K562 (cell line): ENCODE results near the gene TMEM167B. TPM values are rescaled to one million over a fixed set of nuclear protein-coding genes. Genes with fewer than 3 reads are reported as not detected.

Experiments
- ARID3B ChIP-seq: fragments of 250-450 bp; sonication (Bioruptor Pico); IDR thresholded peaks from 2 replicates; pipeline ENCODE4 v1.4.0; 2020; ENCODE audit warnings: borderline replicate concordance
- BHLHE40 ChIP-seq: IDR thresholded peaks from 2 replicates; pipeline ENCODE4 v1.6.1; 2011; ENCODE audit warnings: low read length, improper control_type of control experiment
- CREB3L1 ChIP-seq: fragments of 450-650 bp; IDR thresholded peaks from 2 replicates; pipeline ENCODE4 v1.6.1; 2014; ENCODE audit warnings: low read depth, mild to moderate bottlenecking, moderate library complexity, borderline replicate concordance
- DACH1 ChIP-seq: fragments of 450-650 bp; IDR thresholded peaks from 2 replicates; pipeline ENCODE4 v1.6.1; 2018; ENCODE audit not compliant: partially characterized antibody
- HMGN3 ChIP-seq: IDR thresholded peaks from 2 replicates; pipeline ENCODE4 v1.6.1; 2011; ENCODE audit warnings: borderline replicate concordance, low read depth, mild to moderate bottlenecking, mixed read lengths, low read length; ENCODE audit not compliant: insufficient read length; ENCODE audit errors: extremely low read depth
- MAZ ChIP-seq, 2 experiments: fragments of 450-650 bp in 1 of 2; sonication (generic) in 1 of 2; formaldehyde crosslinking; IDR thresholded peaks in 1 of 2; conservative IDR thresholded peaks in 1 of 2; 2 replicates each; pipeline versions ENCODE4 v1.4.0 to v1.5.0; 2020; ENCODE audit warnings: mild to moderate bottlenecking in 1 of 2, missing genetic modification reagents in 1 of 2
- MEIS2 ChIP-seq: fragments of 450-650 bp; IDR thresholded peaks from 2 replicates; pipeline ENCODE4 v1.6.1; 2014; ENCODE audit warnings: mild to moderate bottlenecking; ENCODE audit not compliant: partially characterized antibody
- OTX1 ChIP-seq: fragments of 450-650 bp; formaldehyde crosslinking; IDR thresholded peaks from 2 replicates; pipeline ENCODE4 v1.4.0; 2022; ENCODE audit warnings: mild to moderate bottlenecking
- RAD21 ChIP-seq, 2 experiments: fragments of 250-450 bp in 1 of 2; fragments of 450-650 bp in 1 of 2; sonication (Bioruptor Pico) in 1 of 2; formaldehyde crosslinking in 1 of 2; IDR thresholded peaks in 1 of 2; conservative IDR thresholded peaks in 1 of 2; 2 replicates each; pipeline versions ENCODE4 v1.4.0 to v1.8.0; 2020 to 2022; ENCODE audit warnings: mild to moderate bottlenecking in 2 of 2, moderate library complexity in 1 of 2
- RBM14 ChIP-seq: fragments of 200-400 bp; formaldehyde crosslinking; IDR thresholded peaks from 2 replicates; pipeline ENCODE4 v1.6.1; 2018; ENCODE audit warnings: low read depth, mild to moderate bottlenecking, low read length, moderate library complexity, borderline replicate concordance; ENCODE audit not compliant: insufficient read depth
- REST ChIP-seq, 2 experiments: fragments of 450-650 bp; formaldehyde crosslinking in 1 of 2; IDR thresholded peaks; 2 replicates each; pipeline versions ENCODE4 v1.4.0 to v1.6.1; 2014 to 2020; ENCODE audit warnings: mild to moderate bottlenecking in 2 of 2, borderline replicate concordance in 1 of 2, low read depth in 1 of 2
- ZFP1 ChIP-seq: fragments of 450-650 bp; formaldehyde crosslinking; IDR thresholded peaks from 2 replicates; pipeline ENCODE4 v1.4.0; 2020; ENCODE audit warnings: mild to moderate bottlenecking, mixed read lengths
- ZFP36 ChIP-seq: fragments of 150-350 bp; IDR thresholded peaks from 2 replicates; pipeline ENCODE4 v1.6.1; 2018; ENCODE audit warnings: low read length, low read depth; ENCODE audit not compliant: partially characterized antibody
- ZKSCAN1 ChIP-seq: fragments of 150-350 bp; IDR thresholded peaks from 2 replicates; pipeline ENCODE4 v1.6.1; 2016; ENCODE audit warnings: low read depth, low read length
- polyA plus RNA-seq, 8 experiments: library from polyadenylated mRNA; depleted of rRNA in 4 of 8; stranded (reverse) in 5 of 8; unstranded in 3 of 8; fragments of >200 nt; fragmentation: Nextera tagmentation in 2 of 8; fragmentation: Illumina TruSeq in 1 of 8; extraction: Ambion mirVana in 2 of 8; extraction: Trizol in 1 of 8; gene quantifications; 2 replicates each; pipeline versions ENCODE4 v1.2.1 to v1.2.3, GENCODE V29; 2011 to 2014; ENCODE audit warnings: inconsistent platforms in 1 of 8, missing spikeins in 1 of 8
- total RNA-seq, 7 experiments: library from RNA; depleted of rRNA in 6 of 7; stranded (reverse); fragments of >200 nt in 6 of 7; fragmentation: Illumina TruSeq in 2 of 7; extraction: Trizol in 2 of 7; gene quantifications; 2 replicates each; pipeline versions ENCODE4 v1.2.1 to v1.2.3, GENCODE V29; 2011 to 2021; ENCODE audit warnings: low replicate concordance in 1 of 7

The TMEM167B gene
- total and polyA plus RNA-seq, 9 of the 15 experiments (the other 6 are each of a cell fraction or from before 2014, with no cell fraction given), result 17.2 to 36.4 (median 32.2) TPM

- peak; percentile 76 for TF ChIP-seq REST (IDR thresholded peaks at IDR 0.05; ENCODE audit: borderline replicate concordance)
- peak; percentile 78 for TF ChIP-seq REST (CRISPR knock-in tag; IDR thresholded peaks at IDR 0.05; ENCODE audit: low read depth)
- peak; percentile 99 for TF ChIP-seq OTX1 (CRISPR knock-in tag)
- peak; percentile 19 for TF ChIP-seq ZFP36
- TF ChIP-seq MAZ (CRISPR knock-in tag; conservative IDR thresholded peaks at IDR 0.05 in 1 of 2, IDR thresholded peaks at IDR 0.05 in 1 of 2), result peak; percentile 99
- TF ChIP-seq ZKSCAN1, result 0 out of 2 replicates have a peak, but pooled peaks have one; percentile 39
- peak; percentile 50 to 55 for TF ChIP-seq RAD21 (CRISPR knock-in tag; conservative IDR thresholded peaks at IDR 0.05 in 1 of 2, IDR thresholded peaks at IDR 0.05 in 1 of 2)
- TF ChIP-seq MEIS2, result peak; percentile 22
- TF ChIP-seq RBM14, result peak; percentile 83; the same call in 1 of the 2 replicates
- 0 out of 2 replicates have a peak, but pooled peaks have one; percentile 11 for TF ChIP-seq ARID3B (CRISPR knock-in tag)
- peak; percentile 90 for TF ChIP-seq CREB3L1
- TF ChIP-seq HMGN3, result peak; percentile 96
- TF ChIP-seq BHLHE40, result peak; percentile 97
- TF ChIP-seq DACH1, result no peak
- TF ChIP-seq ZFP1 (CRISPR knock-in tag), result no peak
Measured at GRCh38 chr1:109099938-109100773, 9.6 kb downstream of the TMEM167B start (continued).
